SU-DHL-6 (cell line): ENCODE measurements around the gene MOCS1.

ENCODE experiments used
- H2AFZ ChIP-seq: fragments of 200-600 bp; sonication (generic); 2 replicates; pipeline ENCODE4 v1.6.1; 2014; ENCODE audit warnings: low read depth, mild to moderate bottlenecking, moderate library complexity, mixed read lengths, antibody characterized with exemption, low read length; ENCODE audit not compliant: severe bottlenecking
- H3F3A ChIP-seq: fragments of 200-600 bp; shearing (Covaris generic); 2 replicates; pipeline ENCODE4 v1.6.0; 2016; ENCODE audit warnings: antibody characterized with exemption, mild to moderate bottlenecking; ENCODE audit not compliant: insufficient read depth
- H3K27ac ChIP-seq: fragments of 200-600 bp; sonication (generic); 2 replicates; pipeline ENCODE4 v1.5.1; 2016; ENCODE audit warnings: low read depth, mild to moderate bottlenecking, low read length, moderate library complexity, mixed read lengths
- H3K27me3 ChIP-seq: fragments of 200-600 bp; sonication (generic), shearing (Covaris generic); 2 replicates; pipeline ENCODE4 v1.6.0; 2014; ENCODE audit warnings: mild to moderate bottlenecking, low read length
- H3K36me3 ChIP-seq: fragments of 200-600 bp; sonication (generic); 2 replicates; pipeline ENCODE4 v1.6.1; 2014; ENCODE audit warnings: mild to moderate bottlenecking, low read length, mixed read lengths
- H3K4me2 ChIP-seq: fragments of 300-600, 200-600 bp; shearing (Covaris generic), sonication (generic); 2 replicates; pipeline ENCODE4 v1.6.0; 2014; ENCODE audit warnings: low read length, low read depth, mild to moderate bottlenecking; ENCODE audit not compliant: poor library complexity, severe bottlenecking
- H3K4me3 ChIP-seq: fragments of 200-600 bp; sonication (generic); 2 replicates; pipeline ENCODE4 v1.5.1; 2014; ENCODE audit warnings: antibody characterized with exemption, low read length, mild to moderate bottlenecking, mixed read lengths; ENCODE audit not compliant: insufficient read depth, poor library complexity, severe bottlenecking
- H3K79me2 ChIP-seq: fragments of 200-600 bp; sonication (generic); 2 replicates; pipeline ENCODE4 v1.6.1; 2014; ENCODE audit warnings: mild to moderate bottlenecking, low read length, moderate library complexity; ENCODE audit not compliant: insufficient read depth
- H3K9ac ChIP-seq: fragments of 200-600 bp; sonication (generic); 2 replicates; pipeline ENCODE4 v1.7.0; 2014; ENCODE audit warnings: mild to moderate bottlenecking, low read length
- H3K9me2 ChIP-seq: fragments of 200-600 bp; sonication (generic); replicated peaks from 2 replicates; pipeline ENCODE4 v1.6.1; 2014; ENCODE audit warnings: low read length; ENCODE audit not compliant: insufficient read depth
- H3K9me3 ChIP-seq: fragments of 200-600 bp; sonication (generic); 2 replicates; pipeline ENCODE4 v1.6.1; 2014; ENCODE audit warnings: low read length, mixed read lengths; ENCODE audit not compliant: insufficient read depth
- H4K20me1 ChIP-seq: fragments of 200-600 bp; sonication (generic); 2 replicates; pipeline ENCODE4 v1.6.1; 2014; ENCODE audit warnings: low read depth, mild to moderate bottlenecking, antibody characterized with exemption, low read length, moderate library complexity, mixed read lengths
- EZH2phosphoT487 ChIP-seq: fragments of 200-600 bp; sonication (generic), shearing (Covaris generic); conservative IDR thresholded peaks from 2 replicates; pipeline ENCODE4 v1.6.1; 2018; ENCODE audit warnings: mild to moderate bottlenecking, antibody characterized with exemption, low read length, moderate library complexity, mixed read lengths
- TF ChIP-seq, protein P1 (sequence below): fragments of 200-600 bp; sonication (generic); IDR thresholded peaks from one replicate; pipeline ENCODE4 v1.5.1; 2017; ENCODE audit warnings: antibody characterized with exemption, mild to moderate bottlenecking, low read length, moderate library complexity; ENCODE audit not compliant: insufficient read depth, poor library complexity, severe bottlenecking

Gene MOCS1

DNA sequence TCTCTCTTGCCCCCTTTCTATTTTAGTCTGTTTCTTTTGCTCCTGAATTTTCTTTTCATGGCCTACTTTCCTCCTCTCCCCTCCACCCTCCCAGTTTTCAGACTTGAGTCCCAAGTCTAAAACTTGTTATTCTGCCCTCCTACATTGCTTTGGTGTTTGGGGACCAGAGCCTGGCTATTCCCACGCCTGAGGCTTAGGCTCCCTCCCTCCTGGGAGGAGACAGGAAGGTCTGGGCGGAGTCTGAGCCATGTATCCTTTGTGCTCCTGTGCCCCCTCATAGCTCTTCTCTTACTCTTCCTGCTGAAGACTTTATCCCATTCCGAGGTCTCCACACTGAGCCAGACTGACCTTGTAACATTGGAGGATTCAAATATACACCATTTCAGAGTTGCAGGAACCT lies 72.6 kb downstream of the MOCS1 start:
- Histone ChIP-seq H3K27me3 (no peaks in the 10 kb centered on the region), H3K9me2 (no peaks in the 10 kb centered on the region), H3K9me3 (no peaks in the 10 kb centered on the region), H3K79me2 (no peaks in the 10 kb centered on the region), H4K20me1 (no peaks in the 10 kb centered on the region), H3F3A (no peaks in the 10 kb centered on the region), H3K4me2 (no peak overlapping the region), H3K9ac (no peak overlapping the region), H2AFZ (no peak overlapping the region), H3K36me3 (no peaks in the 10 kb centered on the region), H3K27ac (no peak overlapping the region), H3K4me3 (no peak overlapping the region)
- TF ChIP-seq, protein P1, sequence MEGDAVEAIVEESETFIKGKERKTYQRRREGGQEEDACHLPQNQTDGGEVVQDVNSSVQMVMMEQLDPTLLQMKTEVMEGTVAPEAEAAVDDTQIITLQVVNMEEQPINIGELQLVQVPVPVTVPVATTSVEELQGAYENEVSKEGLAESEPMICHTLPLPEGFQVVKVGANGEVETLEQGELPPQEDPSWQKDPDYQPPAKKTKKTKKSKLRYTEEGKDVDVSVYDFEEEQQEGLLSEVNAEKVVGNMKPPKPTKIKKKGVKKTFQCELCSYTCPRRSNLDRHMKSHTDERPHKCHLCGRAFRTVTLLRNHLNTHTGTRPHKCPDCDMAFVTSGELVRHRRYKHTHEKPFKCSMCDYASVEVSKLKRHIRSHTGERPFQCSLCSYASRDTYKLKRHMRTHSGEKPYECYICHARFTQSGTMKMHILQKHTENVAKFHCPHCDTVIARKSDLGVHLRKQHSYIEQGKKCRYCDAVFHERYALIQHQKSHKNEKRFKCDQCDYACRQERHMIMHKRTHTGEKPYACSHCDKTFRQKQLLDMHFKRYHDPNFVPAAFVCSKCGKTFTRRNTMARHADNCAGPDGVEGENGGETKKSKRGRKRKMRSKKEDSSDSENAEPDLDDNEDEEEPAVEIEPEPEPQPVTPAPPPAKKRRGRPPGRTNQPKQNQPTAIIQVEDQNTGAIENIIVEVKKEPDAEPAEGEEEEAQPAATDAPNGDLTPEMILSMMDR, result no peak
- no peak for TF ChIP-seq EZH2phosphoT487

DNA sequence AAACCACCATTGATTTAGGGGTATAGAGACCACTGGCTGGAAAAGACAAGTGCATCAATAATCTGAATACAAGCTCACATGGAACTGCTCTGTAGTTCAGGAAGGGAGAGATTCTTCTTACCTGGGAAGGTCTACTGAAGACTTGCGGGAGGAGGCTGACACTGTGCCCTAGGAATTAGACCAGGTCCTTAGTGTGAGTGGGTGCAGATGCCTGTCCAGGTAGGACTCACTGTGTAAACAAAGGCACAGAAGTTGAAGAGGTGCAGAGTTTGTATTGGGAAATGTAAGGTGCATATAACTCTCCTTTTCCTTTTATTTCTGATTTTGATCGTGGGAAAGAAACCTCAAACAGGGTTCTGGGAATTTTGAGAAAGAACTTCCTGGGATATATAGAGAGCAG lies 75.2 kb downstream of the MOCS1 start:
- Histone ChIP-seq H3K36me3 (no peaks in the 10 kb centered on the region), H3K4me2 (no peak overlapping the region), H3K9ac (no peak overlapping the region), H4K20me1 (no peaks in the 10 kb centered on the region), H3K27me3 (no peaks in the 10 kb centered on the region), H3K79me2 (no peaks in the 10 kb centered on the region), H3K27ac (no peak overlapping the region), H3K9me3 (no peaks in the 10 kb centered on the region), H2AFZ (no peak overlapping the region), H3K9me2 (no peaks in the 10 kb centered on the region), H3K4me3 (no peak overlapping the region), H3F3A (no peaks in the 10 kb centered on the region)
- TF ChIP-seq, protein P1, result no peak
- no peak for TF ChIP-seq EZH2phosphoT487

DNA sequence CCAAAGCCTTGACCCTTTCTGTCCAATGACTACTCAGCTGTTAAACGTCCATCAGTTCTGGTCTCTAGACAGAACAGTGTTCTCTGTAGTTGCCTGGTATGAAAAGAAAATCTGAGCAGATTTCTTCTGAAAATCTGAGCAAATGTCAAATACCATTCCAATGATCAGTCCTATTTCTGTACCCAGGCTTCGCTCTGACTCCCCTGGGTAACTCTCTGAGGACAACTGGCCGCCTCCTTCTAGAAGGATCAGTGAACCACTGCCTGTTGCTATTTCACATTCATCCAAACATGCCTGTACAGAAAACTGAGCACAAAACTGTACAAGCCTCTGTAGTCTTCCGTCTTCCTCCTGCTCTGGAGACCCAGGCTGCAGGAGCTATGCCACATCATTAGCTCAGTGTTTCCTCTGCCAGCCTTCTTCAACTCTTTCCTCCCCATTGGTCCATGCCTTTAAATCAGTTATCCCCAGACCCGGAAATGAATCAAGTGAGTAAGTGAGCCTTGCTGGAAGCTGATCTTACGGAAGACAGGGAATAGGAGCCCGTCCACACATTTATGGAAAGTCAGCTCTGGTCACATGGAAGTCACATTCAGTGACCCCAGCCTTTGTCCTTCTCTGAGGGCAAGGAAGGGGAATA lies 78.8 kb downstream of the MOCS1 start:
- Histone ChIP-seq H2AFZ (no peak overlapping the region), H3F3A (no peaks in the 10 kb centered on the region), H4K20me1 (no peaks in the 10 kb centered on the region), H3K9me3 (no peaks in the 10 kb centered on the region), H3K36me3 (no peaks in the 10 kb centered on the region), H3K27me3 (no peaks in the 10 kb centered on the region), H3K79me2 (no peaks in the 10 kb centered on the region), H3K4me2 (no peak overlapping the region), H3K9me2 (no peaks in the 10 kb centered on the region), H3K9ac (no peak overlapping the region), H3K27ac (no peak overlapping the region), H3K4me3 (no peak overlapping the region)
- no peak for TF ChIP-seq EZH2phosphoT487
- TF ChIP-seq, protein P1, result no peak
